OCI-LY1 (cell line): ENCODE data around the gene SOX2.

Source experiments
- H2AFZ ChIP-seq: fragments of 200-600 bp; sonication (generic), shearing (Covaris generic); 2 replicates; pipeline ENCODE4 v1.6.0; 2014; ENCODE audit warnings: antibody characterized with exemption, mild to moderate bottlenecking, low read length
- H3F3A ChIP-seq: fragments of 200-600 bp; sonication (generic), shearing (Covaris generic); 2 replicates; pipeline ENCODE4 v1.6.0; 2014; ENCODE audit warnings: mild to moderate bottlenecking, antibody characterized with exemption, low read length, moderate library complexity; ENCODE audit not compliant: insufficient read depth
- H3K27ac ChIP-seq: fragments of 200-600 bp; sonication (generic); 2 replicates; pipeline ENCODE4 v1.5.1; 2014; ENCODE audit warnings: low read length, mixed run types, mild to moderate bottlenecking, low read depth; ENCODE audit not compliant: poor library complexity, severe bottlenecking
- H3K27me3 ChIP-seq: fragments of 200-600 bp; sonication (generic); 2 replicates; pipeline ENCODE4 v1.6.0; 2014; ENCODE audit warnings: antibody characterized with exemption, mild to moderate bottlenecking, low read length, moderate library complexity; ENCODE audit not compliant: insufficient read depth
- H3K36me3 ChIP-seq: fragments of 200-600 bp; sonication (generic); 2 replicates; pipeline ENCODE4 v1.6.1; 2014; ENCODE audit warnings: mild to moderate bottlenecking, antibody characterized with exemption, low read length, moderate library complexity, mixed read lengths; ENCODE audit not compliant: insufficient read depth
- H3K4me1 ChIP-seq: fragments of 200-600 bp; sonication (generic); 2 replicates; pipeline ENCODE4 v1.5.1; 2014; ENCODE audit warnings: mild to moderate bottlenecking, low read length, moderate library complexity; ENCODE audit not compliant: insufficient read depth, severe bottlenecking
- H3K4me2 ChIP-seq: fragments of 200-600 bp; sonication (generic), shearing (Covaris generic); 2 replicates; pipeline ENCODE4 v1.6.1; 2014; ENCODE audit warnings: low read length
- H3K4me3 ChIP-seq: fragments of 200-600 bp; sonication (generic); 2 replicates; pipeline ENCODE4 v1.5.1; 2014; ENCODE audit warnings: low read length, low read depth, mild to moderate bottlenecking, mixed read lengths; ENCODE audit not compliant: poor library complexity, severe bottlenecking
- H3K79me2 ChIP-seq: fragments of 200-600 bp; shearing (Covaris generic); 2 replicates; pipeline ENCODE4 v1.6.1; 2016; ENCODE audit warnings: mixed run types, low read length, mixed read lengths; ENCODE audit not compliant: insufficient read depth
- H3K9ac ChIP-seq: fragments of 200-600 bp; sonication (generic), shearing (Covaris generic); 2 replicates; pipeline ENCODE4 v1.6.1; 2014; ENCODE audit warnings: mild to moderate bottlenecking, low read length, mixed read lengths
- H3K9me2 ChIP-seq: fragments of 200-600 bp; sonication (generic), shearing (Covaris generic); 2 replicates; pipeline ENCODE4 v1.6.1; 2014; ENCODE audit warnings: low read depth, mild to moderate bottlenecking, low read length, mixed read lengths
- H3K9me3 ChIP-seq: fragments of 200-600 bp; shearing (Covaris generic); 2 replicates; pipeline ENCODE4 v1.6.1; 2014; ENCODE audit warnings: low read length, mixed read lengths
- H4K20me1 ChIP-seq: fragments of 200-600 bp; sonication (generic), shearing (Covaris generic); 2 replicates; pipeline ENCODE4 v1.6.0; 2016; ENCODE audit warnings: mild to moderate bottlenecking, low read length; ENCODE audit not compliant: insufficient read depth
- EZH2 ChIP-seq: fragments of 200-600 bp; sonication (generic), shearing (Covaris generic); IDR thresholded peaks from 2 replicates; pipeline ENCODE4 v1.8.0; 2017; ENCODE audit warnings: borderline replicate concordance, mixed run types, mild to moderate bottlenecking, antibody characterized with exemption, low read length, moderate library complexity, mixed read lengths
- TF ChIP-seq, protein P1 (sequence below): fragments of 200-600 bp; sonication (generic), shearing (Covaris generic); IDR thresholded peaks from 2 replicates; pipeline ENCODE4 v1.5.1; 2017; ENCODE audit warnings: mild to moderate bottlenecking, antibody characterized with exemption, low read length, moderate library complexity, mixed read lengths

The SOX2 gene

DNA sequence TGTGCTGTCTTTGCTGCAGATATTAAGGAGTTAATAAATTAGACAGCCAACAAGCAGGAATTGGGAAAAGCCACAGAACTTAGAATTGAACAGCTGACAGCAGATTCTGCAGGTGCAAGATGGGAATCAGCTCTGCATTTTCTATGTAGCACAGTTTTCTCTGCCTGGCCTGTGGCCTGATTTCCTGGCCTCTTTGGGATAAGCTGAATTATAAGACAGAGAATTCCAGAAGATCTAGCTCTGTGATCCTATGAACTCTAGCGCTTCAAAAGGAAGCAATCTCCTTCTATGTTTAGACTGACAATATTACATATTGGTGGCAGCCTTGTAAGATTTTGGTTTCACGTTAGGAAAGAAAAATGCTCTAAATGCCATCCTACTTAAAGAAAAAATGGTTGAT is 24.0 kb upstream of the SOX2 start:
- Histone ChIP-seq H3K36me3 (no peaks in the 10 kb centered on the region), H3K4me2 (no peak overlapping the region)
- no peak for TF ChIP-seq EZH2
- TF ChIP-seq, protein P1, sequence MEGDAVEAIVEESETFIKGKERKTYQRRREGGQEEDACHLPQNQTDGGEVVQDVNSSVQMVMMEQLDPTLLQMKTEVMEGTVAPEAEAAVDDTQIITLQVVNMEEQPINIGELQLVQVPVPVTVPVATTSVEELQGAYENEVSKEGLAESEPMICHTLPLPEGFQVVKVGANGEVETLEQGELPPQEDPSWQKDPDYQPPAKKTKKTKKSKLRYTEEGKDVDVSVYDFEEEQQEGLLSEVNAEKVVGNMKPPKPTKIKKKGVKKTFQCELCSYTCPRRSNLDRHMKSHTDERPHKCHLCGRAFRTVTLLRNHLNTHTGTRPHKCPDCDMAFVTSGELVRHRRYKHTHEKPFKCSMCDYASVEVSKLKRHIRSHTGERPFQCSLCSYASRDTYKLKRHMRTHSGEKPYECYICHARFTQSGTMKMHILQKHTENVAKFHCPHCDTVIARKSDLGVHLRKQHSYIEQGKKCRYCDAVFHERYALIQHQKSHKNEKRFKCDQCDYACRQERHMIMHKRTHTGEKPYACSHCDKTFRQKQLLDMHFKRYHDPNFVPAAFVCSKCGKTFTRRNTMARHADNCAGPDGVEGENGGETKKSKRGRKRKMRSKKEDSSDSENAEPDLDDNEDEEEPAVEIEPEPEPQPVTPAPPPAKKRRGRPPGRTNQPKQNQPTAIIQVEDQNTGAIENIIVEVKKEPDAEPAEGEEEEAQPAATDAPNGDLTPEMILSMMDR = no peak

DNA sequence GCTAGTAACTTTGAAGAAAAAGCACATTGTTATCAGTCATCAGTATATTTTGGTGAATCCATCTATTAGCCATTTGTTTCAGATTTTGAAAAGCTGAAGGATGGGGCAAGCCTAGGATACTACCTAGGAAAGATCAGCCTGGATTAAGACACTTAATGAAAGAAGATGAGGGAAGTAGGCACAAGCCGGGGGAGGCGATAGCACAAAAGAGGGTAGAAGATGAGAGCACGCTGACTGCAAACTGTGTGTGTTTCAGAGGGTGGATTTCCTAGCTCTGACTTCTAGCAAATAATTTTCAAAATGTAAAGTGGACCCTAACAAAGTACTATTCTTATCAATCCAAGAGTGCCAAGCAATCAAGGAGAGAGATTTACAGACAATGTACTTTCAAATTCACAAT is 22.2 kb upstream of the SOX2 start:
- Histone ChIP-seq H3F3A (no peaks in the 10 kb centered on the region), H3K27ac (peak overlapping the region; percentile 6), H3K4me1 (peaks cover 79% of the 10 kb centered on the region), H3K4me3 (no peak overlapping the region), H3K36me3 (no peaks in the 10 kb centered on the region), H3K9me3 (no peaks in the 10 kb centered on the region), H3K79me2 (no peaks in the 10 kb centered on the region), H3K4me2 (peak overlapping the region; percentile 12; the same call in 1 of the 2 replicates), H3K9me2 (no peaks in the 10 kb centered on the region), H2AFZ (no peak overlapping the region), H4K20me1 (no peaks in the 10 kb centered on the region), H3K9ac (no peak overlapping the region), H3K27me3 (no peaks in the 10 kb centered on the region)
- TF ChIP-seq, protein P1 = no peak
- no peak for TF ChIP-seq EZH2

More for the DNA sequence above, 24.0 kb upstream of the SOX2 start:
- Histone ChIP-seq H3K27ac (peak overlapping the region; percentile 35), H3K4me1 (peaks cover 83% of the 10 kb centered on the region), H3K9me3 (no peaks in the 10 kb centered on the region), H3K27me3 (no peaks in the 10 kb centered on the region), H3K4me3 (no peak overlapping the region), H3K9ac (no peak overlapping the region), H3K9me2 (no peaks in the 10 kb centered on the region), H4K20me1 (no peaks in the 10 kb centered on the region), H2AFZ (no peak overlapping the region), H3K79me2 (no peaks in the 10 kb centered on the region), H3F3A (no peaks in the 10 kb centered on the region)

DNA sequence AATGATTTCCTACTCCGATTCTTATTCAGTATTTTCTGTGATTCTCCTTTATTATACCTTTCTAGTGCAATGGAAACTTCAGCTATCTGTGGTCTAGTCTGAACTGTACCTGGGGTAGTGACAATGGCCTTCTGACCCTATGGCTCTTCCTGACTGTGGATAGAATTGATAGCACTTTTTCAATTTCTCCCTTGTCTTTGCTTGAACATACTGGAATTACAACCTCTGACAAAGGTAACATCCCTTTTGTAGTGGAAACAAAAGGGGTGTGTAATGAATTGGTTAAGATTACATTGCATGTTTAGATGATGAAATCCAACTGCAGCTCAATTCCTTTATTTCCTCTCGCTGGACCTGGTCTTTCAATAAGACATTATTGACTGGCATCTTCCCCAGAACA is 21.0 kb upstream of the SOX2 start:
- Histone ChIP-seq H3K9ac (no peak overlapping the region), H3K79me2 (no peaks in the 10 kb centered on the region), H3K36me3 (no peaks in the 10 kb centered on the region; the same call in 1 of the 2 replicates), H3K4me2 (no peak overlapping the region), H3K27me3 (no peaks in the 10 kb centered on the region), H4K20me1 (no peaks in the 10 kb centered on the region), H2AFZ (no peak overlapping the region), H3F3A (no peaks in the 10 kb centered on the region), H3K9me3 (no peaks in the 10 kb centered on the region), H3K4me3 (no peak overlapping the region), H3K4me1 (peaks cover 75% of the 10 kb centered on the region), H3K27ac (peak overlapping the region; percentile 6), H3K9me2 (no peaks in the 10 kb centered on the region)
- TF ChIP-seq, protein P1 = no peak
- no peak for TF ChIP-seq EZH2
